Measurements from ENCODE around the gene HACE1.

The HACE1 gene

DNA sequence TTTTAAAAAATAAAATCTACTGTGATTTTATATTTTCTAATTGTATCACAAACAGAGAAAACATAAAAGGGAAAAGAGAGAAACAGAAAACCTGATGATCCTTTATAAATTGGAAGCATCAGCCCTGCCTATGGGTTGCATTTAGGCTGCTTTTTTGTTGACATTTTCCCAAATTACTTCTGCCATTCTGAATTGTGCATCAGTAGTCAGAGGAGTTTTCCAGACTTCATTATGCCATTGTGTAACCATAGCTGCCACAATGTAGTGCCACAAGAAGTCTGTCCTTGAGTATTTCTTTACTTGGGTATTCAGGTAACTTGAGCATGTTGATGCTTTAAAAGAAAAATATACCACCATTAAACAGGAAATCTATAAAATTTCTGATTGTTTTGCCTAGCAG lies 130.3 kb downstream of the HACE1 start:
- no peak for DNase-seq

DNA sequence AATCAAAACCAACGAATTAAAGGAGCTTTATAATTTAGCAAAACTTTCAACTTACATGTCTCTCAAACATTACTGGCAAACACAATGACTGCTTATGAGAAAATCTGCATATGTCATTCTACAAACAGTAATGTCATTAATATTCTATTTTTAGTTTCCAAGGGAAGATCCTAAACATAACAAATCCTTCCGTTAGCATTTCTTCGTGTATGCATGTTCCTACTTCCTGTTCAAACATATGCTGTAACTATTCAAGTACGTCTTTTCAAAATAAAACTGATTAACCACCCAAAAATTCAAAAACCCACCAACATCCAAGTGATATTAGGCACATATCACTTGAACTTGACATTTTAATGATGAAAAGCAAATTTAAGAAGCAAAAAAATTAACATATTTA lies 131.3 kb downstream of the HACE1 start:
- no peak for DNase-seq

DNA sequence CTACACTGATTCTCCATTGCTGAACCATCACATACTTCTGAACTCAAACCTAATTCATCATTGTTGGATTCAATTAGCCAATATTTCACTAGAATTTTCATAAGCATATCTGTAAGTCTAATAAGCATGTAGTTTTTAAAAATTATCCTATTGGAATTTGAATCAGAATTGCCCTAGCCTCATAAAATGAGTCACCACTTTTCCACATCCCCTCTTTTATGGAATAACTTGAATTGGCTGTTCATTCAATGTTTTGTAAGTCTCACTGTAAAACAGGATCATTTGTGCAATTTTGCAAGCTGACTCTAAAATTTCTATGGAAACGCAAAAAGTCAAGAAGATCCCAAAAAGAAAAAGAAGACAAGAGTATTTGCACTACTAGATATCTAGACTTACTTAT lies 141.0 kb downstream of the HACE1 start:
- DNase-seq, result no peak

DNA sequence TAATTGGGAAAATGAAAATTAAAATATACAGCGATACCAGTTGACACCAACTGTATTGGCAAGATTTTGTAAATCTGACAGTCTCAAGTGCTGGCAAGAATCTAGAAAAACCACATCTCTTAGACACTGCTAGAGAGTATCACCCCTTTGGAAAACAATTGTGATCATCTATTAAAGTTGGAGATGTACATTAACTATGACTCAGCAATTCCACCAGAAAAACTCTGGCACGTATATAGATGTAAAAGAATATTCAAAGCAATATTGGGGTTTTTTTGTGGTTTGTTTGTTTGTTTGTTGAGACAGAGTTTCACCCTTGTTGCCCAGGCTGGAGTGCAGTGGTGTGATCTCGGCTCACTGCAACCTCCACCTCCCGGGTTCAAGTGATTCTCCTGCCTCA lies 142.9 kb downstream of the HACE1 start:
- no peak for DNase-seq

DNA sequence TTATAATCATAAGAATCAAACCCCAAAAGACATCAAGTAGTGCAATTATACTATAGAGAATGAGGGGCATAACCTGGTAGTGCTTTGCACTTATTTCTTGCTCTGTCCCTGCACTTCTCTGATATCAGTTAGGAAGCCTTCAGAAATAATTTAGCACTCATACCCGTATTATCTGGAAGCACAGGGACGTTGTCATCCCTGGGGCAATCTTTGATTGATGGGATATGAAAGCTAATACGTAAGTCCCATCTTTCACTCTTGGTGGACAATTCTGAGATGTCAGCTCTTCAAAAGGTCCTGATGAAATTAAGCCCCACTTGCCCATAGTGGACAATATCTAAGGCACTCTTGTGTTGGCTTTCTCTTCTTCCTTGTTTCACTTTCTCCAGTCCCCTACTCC lies 144.9 kb downstream of the HACE1 start:
- no peak for DNase-seq

DNA sequence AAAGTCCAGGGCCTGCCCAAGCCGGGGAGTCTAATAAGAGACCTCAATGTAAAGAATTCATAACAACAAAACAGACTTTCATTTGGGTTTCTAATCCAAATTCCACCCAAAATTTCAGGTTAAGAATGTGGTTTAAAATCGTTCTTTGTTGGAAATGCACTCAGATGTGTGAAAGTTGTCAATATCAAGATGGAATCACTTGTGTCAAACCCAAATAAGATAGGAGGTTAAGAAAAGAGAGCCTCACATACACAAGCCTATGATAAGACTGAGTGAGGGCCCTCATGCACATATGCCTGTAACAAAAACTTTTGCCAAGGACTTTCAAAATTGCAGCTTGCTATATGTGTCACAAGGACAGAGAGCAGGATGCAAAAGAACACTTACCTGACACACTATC lies 145.7 kb downstream of the HACE1 start:
- no peak for DNase-seq

DNA sequence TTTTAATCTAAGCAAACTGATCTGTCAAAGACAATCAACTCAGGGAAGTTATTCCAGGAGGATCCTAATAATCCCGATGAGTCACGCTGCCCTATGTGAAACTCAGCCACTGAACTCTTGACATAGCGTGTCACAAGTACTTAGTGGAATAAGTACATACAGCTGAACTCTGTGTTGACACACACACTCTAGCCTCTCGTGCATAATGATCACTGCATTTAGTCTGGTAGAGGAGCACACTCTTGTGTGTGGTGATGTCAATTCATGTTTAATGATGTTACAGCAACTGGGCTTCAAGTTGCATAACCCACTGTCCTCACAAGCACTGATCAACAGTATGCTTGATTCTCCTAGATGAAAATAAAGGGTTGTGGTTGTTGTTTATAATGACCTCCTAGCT lies 148.3 kb downstream of the HACE1 start:
- no peak for DNase-seq

DNA sequence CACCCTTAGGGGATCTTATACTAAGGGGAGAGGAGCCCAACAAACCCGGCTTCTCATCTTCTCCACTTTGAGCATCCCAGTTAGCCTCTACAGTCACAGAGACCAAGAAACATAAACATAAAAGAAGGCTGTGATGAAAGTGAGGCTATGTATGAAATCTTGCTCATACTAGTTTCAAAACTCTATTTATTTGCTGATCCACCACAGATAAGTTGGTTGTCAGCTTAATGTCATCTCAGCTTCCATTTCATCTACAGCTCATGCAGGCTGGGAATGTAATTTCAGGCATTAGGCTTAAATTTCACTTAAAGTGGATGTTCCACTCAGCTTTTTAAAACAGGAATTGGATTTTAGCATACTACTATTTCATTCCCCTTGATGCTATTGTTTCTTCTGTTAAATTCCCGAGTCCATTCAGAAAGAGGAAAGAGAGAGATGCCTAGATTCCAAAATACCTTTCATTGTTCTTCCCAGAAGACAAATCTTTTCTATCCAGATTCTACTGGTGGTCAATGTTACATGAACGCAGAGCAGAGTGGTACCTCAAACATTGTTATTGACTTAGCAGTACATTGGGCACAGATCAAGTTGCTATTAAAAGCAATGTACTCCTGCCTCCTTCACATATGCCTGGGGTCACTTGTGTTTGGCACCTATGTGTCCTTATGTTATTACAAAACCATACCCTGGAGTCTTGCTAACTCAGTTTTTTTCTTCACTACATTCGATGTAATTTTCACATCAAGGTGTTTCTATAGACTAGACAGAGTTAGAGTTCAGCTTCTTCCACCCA lies 149.0 kb downstream of the HACE1 start:
- no peak for DNase-seq

DNA sequence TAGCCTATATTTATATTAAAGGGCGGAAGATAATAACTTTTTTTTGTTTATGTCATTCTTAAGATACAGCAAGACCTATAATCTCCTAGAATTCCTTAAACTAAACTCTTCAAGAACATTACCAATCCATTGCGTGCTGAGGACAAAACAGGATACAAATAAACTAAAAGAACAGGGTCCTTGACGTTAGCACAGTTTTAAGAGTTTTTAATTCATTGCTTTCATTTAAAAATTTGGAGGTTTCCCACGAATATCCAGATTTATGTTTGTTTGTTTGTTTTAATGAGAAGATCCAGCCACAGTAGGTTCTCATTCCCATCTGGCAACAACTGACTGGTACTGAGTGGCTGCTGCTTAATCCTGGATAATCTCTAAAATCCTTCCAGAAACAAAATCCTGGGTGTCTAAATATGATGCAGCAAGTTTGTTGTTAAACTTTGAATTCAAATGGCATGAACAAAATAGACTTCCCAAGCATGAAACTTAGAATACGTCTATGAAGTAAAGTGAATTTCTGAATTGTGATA lies 153.7 kb downstream of the HACE1 start:
- DNase-seq, result no peak

DNA sequence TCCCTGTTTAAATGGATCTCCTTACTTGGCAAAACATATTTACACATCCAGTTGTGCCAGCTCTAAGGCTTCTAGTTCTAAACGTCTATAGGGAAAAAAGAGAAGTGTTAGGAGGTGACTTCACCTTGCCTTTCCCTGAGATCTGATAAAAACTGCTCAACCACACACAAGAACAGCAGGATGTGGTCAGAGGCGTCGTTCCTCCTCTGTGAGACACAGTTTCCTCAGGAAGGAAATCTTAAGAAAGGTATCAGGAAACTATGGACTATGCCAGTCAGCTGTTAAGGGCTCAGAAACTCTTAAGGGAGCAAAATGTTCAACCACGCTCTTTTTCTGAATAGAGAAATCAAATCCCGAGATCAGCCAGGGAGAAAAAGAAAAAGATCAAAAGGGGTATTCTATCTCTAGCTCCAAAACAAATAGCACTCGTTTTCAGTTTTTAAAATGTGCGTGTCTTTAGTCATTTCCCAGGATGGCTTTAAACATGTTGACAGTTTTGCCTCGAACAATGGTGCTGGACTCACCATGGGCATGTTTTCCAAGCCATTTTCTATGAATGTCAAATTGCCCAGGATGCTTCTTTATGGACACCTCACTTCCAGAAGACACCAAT lies 154.5 kb downstream of the HACE1 start:
- peak; percentile 8 for DNase-seq

DNA sequence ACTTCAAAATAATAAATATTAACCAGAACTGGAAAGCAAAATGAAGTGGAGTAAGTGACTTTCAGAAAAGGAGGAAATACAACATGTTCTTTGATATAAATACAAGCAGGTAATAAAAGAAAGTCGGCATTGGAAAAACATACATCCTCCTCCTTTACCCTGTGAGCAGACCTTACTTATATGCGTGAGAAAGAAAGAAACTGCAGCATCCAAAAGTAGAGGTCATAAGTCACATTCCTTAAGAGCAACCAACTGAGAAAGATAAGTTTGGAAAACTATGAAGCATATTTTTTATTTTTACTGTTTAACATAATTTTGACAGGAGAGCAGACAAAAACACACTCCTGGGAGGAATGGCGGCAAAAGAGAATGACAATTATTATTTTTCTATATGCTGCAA lies 155.5 kb downstream of the HACE1 start:
- DNase-seq, result no peak

DNA sequence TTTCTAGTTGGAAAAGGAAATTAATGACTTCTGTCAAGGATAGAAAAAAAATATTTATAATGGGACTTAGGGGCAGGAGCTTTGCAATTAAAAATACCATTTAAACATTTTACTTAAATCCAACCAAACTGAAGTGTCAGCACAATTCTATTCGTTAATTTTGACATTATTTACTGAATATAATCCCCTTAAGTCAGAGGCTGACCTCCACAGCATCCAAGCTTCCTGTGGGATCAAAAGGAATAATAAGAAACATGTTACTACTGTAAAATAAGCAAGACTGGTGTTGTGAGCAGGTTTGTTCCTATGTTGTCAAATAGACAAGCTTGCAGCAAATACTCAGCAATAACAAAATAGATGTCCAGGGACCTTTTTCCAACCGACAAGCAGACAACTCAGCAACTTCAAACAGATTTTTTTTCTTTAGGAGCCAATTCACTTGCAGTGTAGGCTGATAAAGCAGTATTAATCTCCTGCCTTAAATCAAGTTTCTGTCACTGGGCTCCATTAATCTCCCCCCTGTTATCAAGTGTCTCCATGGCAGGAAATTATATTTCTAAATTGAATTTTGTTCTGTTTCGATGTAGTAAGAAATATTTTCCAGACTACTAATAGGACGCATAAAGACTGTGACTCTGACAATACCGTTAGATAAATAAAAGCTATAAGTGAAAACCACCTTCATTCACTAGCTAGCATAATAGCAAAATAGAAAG lies 157.4 kb downstream of the HACE1 start:
- DNase-seq, result no peak

DNA sequence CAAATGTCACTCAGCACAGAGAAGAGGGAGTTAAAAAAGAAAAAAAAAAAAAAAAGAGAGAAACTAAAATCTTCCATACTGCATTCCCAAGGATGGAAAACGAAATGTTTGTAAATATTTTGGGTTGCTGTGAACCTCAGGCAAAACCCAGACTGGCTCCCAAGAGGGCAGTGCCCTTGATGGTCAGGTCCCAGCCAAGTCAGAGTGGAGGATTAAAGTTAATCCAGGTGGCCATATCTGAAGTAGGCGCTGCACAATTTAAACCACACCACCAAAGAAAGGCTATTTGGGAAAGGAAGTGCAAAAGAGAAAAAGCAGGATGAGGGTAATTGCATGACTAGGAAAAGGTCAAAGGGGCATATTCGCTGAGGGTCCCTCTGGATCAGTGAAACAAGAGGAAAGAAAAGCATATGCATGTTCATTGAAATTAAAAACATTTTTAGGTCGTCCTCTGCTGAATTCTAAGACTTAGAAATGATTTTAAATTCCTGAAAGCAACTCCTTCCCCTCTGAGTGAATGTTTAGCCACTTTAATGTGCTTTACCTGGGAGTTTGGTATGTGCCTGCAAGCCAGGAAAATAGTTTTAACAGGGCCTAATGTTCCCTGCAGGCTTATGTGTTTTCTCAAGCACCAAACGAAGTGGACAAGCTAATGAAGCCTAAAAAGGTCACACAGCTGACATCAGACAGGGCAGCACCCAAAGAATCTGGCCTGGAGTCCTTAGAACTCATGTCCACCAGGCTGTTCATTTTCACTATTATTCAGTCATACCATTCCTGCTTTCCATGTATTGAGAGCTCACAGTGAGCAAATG lies 159.1 kb downstream of the HACE1 start:
- DNase-seq, result no peak

DNA sequence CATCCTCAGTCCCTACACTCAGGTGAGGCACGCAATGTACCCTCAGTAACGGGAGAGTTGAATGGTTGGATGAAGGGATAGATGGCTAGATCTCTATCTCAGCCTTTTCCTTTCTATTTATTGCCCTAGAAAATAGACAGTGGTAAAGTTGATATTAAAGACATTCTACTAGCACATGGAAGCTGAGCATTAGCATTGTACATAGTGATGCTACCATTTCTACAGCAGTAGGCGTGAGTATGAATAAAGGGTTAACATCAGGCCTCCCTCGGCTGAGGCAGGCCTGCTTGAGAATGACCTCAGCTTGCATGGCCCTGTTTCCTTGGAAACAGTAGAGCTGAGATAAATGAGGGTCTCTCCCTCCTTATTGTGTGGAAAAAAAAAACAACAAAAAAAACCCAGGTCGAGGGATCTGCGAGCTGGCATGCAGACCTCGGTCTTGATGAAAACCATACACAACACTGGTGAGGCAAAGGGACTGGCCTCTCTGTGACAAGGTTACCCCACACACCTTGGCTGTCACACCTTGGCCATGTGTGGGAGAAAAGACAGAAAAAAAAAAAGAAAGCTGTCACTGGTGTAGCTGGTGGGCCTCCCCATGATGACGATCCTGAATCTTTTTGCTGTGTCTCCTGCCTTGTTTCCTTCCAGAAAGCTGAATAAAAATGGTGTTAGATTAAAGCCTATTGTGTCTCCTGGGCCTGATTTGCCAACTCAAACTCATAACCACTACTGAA lies 160.0 kb downstream of the HACE1 start:
- DNase-seq, result no peak

DNA sequence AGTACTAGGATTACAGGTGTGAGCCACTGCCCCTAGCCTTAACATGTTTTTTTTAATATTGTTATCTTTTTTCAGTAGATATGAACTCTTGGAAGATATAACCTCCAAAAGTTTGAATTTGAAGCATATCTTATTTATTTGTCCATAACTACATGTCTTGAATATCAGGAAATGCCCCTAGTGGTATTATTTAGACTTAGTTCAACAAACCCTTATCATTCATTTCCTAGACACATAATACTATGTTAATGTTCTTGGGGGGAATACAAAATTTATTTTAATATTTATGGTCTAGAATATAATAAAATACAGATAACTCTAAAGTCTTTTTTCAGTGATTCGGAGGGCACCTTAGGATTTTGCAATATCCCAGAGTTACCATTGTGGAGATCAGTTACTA lies 160.7 kb downstream of the HACE1 start:
- no peak for DNase-seq

DNA sequence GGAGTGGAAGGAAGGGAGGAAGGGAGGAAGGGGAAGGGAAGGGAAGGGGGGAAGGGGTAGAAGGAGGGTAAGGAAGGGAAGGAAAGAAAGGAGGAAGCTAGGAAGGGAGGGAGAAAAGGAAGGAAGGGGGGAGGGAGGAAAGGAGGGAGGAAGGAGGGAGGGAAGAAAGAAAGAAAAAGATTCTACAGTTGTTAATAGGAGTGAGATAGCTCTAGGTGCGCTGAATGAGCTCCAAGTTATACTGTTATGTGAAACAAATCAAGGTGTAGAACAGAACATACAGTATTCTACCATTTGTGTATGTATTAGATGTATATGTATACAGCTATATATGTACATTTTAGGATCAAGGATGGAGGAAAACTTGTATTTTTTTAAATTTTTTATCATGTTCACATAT lies 167.7 kb downstream of the HACE1 start:
- no peak for DNase-seq

DNA sequence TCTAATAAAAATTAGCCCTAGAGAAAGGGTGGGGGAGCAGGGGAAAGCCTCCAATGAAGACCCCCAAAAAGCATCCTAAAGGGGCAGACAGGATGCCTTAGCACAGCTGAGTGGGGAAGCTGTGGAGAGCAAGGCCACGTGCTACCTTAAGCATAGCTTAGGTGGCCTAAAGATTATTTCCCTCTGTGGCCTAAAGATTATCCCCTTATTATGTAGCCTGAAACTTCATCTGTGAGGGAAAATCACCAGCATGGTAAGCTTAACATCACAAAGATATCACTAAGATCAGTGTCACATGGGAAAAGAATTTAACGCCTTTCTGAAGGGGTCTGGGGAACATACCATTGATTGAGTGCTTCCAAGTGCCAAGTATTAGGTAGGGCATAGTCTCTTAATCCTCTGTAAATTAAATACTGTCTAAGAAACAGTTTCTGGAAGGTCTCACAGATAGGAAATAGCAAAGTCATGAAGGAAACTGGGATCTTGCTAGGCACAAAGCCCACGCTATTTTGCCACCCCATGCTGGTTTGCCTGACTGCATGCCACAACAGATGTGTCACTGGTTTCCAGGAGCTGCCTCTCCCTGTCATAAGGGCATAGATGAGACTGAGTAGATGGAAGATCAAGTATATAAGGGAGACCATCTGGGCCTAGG lies 170.0 kb downstream of the HACE1 start:
- DNase-seq, result no peak

DNA sequence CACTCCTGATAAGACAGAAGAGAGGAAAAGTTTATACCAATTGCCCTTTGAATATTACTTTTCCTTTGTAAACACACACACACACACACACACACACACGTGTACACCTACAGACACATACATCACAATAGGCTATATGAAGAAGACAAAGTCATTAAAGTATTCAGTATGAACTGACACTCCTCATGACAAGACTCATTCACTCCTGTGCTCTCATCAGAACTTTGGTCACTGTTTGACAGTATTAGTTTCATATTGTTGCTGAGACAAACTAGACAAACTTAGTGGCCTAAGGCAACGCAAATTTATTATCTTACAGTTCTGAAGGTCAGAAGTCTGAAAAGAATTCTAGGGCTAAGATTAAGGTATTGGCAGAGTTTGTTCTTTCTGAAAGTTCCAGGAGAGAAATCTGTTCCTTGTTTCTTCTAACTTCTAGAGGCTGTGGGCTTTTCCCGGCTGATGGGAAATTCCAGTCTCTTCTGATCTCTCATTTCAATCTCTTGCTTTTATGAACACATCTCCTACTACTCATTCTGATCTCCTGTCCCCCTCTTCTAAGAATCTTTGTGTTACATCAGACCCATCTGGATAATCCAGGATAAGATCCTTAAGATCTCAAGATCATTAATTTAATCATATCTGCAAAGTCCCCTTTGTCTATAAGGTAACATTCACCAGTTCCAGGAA lies 171.3 kb downstream of the HACE1 start:
- no peak for DNase-seq

DNA sequence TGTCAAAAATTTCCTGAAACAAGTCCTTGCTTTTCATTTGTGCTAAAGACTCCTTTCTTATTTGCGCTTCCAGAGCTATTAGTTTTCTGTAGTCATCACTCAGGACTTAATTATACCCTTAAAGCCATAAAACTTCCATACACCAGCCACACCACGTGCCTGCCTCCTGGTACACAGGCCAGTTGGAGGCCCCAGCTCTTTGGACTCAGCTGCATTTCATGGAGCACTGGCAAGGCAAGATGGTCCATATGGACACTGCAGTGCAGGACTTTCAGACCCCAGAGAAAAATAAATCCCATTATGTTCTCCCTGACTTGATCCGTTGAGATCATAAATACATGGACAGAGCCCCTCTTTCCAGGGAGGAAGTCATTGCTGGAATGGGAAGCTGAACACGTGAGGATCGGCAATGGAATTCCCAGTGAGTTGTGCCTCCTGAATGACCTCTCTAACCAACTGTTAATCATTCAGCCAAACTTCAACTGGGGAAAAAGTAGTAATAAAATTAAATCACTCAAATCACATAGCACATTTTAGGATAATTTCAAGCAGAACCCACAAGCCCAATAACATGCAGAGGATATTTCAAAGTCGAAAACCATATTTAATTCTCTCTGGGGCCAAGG lies 173.1 kb downstream of the HACE1 start:
- no peak for DNase-seq

DNA sequence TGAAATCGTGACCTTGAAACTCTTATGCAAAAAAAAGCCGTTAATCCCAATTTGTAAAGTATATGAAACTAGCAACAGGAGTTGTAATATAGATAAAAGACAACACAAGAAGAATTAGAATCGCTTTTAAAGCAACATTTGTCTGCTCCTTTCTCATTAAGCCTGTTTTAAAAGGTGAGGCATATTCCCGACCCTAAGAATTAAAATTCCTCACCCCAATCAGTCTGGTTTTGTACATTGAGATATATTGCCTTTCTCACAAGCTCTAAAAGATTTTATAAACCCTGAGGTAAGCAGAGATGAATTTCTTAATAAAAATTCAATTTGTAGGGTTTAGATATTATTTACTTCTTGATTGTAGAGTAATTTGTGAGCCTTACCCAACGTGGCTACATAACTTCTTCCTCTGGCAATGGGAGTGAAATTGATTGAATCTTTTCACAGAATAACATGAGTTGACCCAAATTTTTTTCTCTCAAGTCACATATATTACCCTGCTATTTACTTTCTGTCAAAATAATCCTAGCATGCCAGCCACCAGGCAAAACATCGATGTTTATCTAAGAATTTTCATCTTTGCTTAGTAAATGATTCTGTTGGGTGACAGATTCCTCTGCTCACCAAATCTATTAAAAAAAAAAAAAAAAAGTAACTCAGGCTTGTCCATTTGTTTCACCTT lies 173.7 kb downstream of the HACE1 start:
- no peak for DNase-seq
